HG03135 (cell line): Measurements from ENCODE around the gene SLC46A1.

Experiments used
- ATAC-seq: cut with Tn5 transposase; IDR thresholded peaks from one replicate; pipeline ENCODE4 v1.9.1; 2021; ENCODE audit warnings: mild to moderate bottlenecking, moderate library complexity; ENCODE audit not compliant: unreplicated experiment

SLC46A1 gene

DNA sequence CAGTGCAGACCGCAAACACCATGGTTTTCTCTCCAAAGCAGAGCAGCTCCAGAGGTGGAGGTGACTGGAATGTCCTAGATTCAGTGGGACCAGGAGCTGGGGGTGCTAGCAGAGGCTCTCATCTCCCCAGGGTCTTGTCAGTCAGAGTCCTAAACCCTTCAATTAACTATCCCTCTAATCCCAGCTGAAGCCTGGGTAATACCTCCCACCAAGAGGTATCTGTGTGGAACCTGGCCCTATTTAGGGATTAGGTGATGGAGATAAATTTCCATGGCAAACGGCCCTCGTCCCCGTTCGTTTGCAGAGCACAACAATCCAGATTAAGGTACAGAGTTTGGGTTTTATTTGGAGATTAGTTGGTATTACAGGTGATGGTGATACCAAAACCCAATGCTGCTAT, 42.8 kb downstream of the SLC46A1 start:
- no peak for ATAC-seq

DNA sequence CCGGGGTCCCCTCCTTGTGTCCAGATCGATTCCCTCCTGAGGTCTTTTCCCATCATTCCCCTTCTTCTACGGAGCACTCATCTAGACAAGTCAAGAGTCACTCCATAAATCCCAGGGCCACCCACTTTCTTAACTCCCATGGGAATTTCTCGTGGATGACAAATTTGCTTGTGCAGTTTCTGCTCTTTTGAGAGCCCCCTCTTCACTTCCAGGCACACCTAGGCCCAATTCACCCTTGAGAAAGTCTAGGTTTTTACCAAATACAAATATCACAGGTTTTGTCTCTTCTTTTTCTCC, 48.2 kb downstream of the SLC46A1 start:
- no peak for ATAC-seq

DNA sequence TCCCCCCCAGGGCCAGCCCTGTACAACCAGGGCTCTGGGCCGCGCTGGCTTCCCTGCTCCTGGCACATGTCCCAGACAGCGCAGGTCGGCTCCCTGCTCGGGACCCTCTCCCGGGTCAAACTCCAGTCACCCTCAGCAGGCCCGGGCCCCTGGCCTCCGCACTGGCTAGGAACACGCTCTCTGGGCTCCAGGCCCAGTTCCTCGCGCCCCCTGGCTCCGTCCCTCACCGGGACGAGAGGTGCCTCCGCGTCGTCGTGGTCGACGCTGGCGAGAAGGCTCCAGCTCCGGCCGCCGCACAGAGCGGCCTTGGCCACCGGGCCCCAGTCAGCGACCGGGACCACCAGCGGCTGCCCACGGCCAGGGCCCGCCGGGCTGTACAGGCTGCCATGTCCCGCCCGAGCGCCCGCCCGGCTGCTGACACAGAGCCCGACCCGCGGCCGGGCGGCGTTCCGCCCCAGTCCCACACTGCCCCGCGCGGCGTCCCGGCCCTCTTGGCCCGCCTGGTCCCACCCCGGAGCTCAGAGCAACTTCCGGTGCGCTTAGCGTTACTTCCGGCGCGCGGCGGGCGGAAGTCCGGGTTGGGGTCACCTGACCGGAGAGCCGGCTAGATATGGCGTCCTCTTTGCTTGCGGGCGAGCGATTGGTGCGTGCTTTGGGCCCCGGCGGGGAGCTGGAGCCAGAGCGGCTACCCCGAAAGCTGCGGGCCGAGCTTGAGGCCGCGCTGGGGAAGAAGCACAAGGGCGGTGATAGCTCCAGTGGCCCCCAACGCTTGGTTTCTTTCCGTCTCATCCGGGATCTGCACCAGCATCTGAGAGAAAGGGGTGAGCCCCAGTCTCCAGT, 48.7 kb downstream of the SLC46A1 start, which contains the start of gene POLDIP2:
Gene POLDIP2, minus strand, starts transcription at position 467 of the 840 bp plus-strand sequence. Its CDS starts 79 bp downstream, at position 388.
- peak; percentile 92 for ATAC-seq

DNA sequence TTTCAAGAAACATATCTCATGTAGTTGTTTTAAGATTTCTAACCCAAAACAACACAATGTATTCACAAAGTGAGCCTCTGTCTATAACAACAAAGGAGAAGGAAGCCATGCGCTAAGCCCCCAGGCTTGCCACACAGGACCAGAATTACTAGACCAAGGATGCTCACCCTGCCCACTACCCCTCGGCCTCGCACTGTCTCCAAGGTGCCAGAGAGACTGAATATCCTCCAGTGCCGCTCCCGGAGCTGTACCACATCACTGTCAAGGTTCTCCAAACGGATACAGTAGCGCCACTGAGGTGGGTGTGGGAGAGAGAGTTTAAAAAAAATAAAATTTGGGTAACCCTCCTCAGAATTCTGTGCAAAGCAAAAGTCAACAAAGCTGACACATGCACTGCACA, 55.7 kb downstream of the SLC46A1 start:
- ATAC-seq = no peak

GRCh38 chr17:28348979-28349378, 57.0 kb downstream of the SLC46A1 start:
- no peak for ATAC-seq

GRCh38 chr17:28347261-28347891, 58.6 kb downstream of the SLC46A1 start:
- no peak for ATAC-seq

DNA sequence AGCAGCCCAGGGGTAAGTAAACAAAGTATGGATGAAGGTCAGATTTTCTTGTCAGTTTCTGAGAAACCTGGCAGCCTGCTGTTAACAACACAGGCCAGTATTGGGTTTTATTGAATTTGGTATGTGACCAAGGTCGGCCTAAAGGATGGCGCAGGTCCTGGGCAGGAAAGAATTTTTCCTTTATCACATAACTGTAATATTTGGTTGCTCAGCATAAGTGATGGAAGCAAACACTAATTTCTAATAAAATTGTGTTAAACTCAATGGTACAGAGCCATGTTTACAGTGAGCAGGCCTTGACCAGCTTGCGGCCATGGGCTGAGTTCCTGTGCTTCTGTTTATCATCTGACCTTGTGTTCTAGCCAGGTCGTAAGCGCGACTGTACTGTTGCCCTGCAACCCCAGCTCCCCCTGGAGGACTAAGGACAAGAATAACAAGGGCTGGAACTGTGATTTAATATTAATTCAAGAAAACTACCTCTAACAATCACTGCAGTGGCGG, 59.2 kb downstream of the SLC46A1 start:
- ATAC-seq = no peak

- no peak for ATAC-seq
Measured at GRCh38 chr17:28346199-28346580, 59.8 kb downstream of the SLC46A1 start.

GRCh38 chr17:28345419-28346198, 60.4 kb downstream of the SLC46A1 start:
- no peak for ATAC-seq
